Measurements from ENCODE around the gene TRAPPC1.

- TF ChIP-seq CTCF (IDR thresholded peaks at IDR 0.05 in 4 of 5, conservative IDR thresholded peaks at IDR 0.05 in 1 of 5) (no peak), POLR2A (IDR thresholded peaks at IDR 0.05) (no peak)
Observed at GRCh38 chr17:7935859-7936258, 4.1 kb upstream of the TRAPPC1 start.
